ENCODE measurements around the gene TSTD1.

The TSTD1 gene

DNA sequence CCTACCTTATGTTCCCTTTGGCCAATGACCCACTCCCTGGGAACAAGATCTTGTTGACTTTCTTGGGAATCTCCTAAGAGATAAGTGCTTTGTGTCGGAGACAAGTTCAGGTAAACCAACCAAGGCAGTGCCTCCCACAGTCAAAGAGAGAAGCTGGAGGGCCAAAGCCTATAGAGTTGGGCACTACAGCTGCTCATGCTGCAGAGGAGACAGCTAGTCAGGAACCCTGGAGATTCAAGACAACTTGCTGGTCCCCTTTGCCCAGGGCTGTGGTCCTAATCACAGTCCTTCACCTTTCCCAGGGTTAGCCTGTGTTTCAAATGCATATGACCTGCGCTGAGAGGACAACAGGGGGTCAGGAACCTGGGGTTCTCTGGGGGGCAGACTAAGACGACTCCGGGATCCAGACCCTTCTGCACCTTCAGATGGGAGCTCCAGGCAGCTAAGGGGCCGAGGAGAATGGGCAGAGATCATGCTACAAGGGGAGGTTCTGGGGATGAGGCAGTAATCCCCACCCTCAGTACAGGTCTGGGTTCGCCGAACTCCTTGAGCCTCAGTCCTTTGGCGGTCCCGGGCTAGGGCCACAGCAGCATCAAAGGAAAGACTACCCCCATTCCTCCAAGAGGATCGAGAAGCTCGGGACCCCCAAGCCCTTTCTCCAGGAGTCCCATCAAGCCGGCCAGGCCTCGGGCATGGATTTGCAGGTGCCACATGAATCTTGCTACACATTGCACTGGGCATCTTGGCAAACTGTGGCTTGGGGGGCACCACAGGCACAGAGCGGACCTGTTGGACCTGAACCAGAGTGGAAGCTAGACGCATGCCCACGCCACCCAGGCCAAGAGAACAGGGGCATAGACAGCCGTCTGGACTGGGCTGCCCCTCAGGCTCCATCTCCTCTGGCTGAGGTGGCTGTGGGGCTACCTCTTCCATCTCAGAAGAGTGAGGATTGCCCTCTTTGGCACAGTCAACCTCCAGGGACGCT, 9.0 kb upstream of the TSTD1 start:
- Histone ChIP-seq H4K20me1 (ENCODE audit: insufficient read depth, low read length) (no peaks in the 10 kb centered on the region), H3K36me3 (ENCODE audit: insufficient read depth, low read length) (peaks cover 56% of the 10 kb centered on the region), H3K4me2 (ENCODE audit: insufficient read depth, low read length) (no peak overlapping the region), H3K27ac (ENCODE audit: low read length) (no peak overlapping the region), H3K9ac (ENCODE audit: low read depth, low read length) (no peak overlapping the region), H3K79me2 (ENCODE audit: insufficient read depth, low read length) (peaks cover 35% of the 10 kb centered on the region), H3K9me3 (ENCODE audit: insufficient read depth, low read length, severe bottlenecking) (no peaks in the 10 kb centered on the region), H3K4me1 (ENCODE audit: insufficient read depth, low read length) (peaks cover 31% of the 10 kb centered on the region), H2AFZ (ENCODE audit: low read depth, low read length) (no peak overlapping the region), H3K27me3 (ENCODE audit: insufficient read depth, low read length, poor library complexity) (no peaks in the 10 kb centered on the region), H3K4me3 (ENCODE audit: low read depth in 1 of 2, low read length in 2 of 2) (no peak overlapping the region)
- no peak for DNase-seq
- ATAC-seq (ENCODE audit: insufficient read depth, low read depth) = no peak
- no peak for TF ChIP-seq EZH2 (IDR thresholded peaks at IDR 0.05; ENCODE audit: borderline replicate concordance, low read depth, low read length, severe bottlenecking)
- TF ChIP-seq, protein P1, sequence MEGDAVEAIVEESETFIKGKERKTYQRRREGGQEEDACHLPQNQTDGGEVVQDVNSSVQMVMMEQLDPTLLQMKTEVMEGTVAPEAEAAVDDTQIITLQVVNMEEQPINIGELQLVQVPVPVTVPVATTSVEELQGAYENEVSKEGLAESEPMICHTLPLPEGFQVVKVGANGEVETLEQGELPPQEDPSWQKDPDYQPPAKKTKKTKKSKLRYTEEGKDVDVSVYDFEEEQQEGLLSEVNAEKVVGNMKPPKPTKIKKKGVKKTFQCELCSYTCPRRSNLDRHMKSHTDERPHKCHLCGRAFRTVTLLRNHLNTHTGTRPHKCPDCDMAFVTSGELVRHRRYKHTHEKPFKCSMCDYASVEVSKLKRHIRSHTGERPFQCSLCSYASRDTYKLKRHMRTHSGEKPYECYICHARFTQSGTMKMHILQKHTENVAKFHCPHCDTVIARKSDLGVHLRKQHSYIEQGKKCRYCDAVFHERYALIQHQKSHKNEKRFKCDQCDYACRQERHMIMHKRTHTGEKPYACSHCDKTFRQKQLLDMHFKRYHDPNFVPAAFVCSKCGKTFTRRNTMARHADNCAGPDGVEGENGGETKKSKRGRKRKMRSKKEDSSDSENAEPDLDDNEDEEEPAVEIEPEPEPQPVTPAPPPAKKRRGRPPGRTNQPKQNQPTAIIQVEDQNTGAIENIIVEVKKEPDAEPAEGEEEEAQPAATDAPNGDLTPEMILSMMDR (IDR thresholded peaks at IDR 0.05; ENCODE audit: borderline replicate concordance, extremely low read depth, low read length, poor library complexity, severe bottlenecking) = no peak

DNA sequence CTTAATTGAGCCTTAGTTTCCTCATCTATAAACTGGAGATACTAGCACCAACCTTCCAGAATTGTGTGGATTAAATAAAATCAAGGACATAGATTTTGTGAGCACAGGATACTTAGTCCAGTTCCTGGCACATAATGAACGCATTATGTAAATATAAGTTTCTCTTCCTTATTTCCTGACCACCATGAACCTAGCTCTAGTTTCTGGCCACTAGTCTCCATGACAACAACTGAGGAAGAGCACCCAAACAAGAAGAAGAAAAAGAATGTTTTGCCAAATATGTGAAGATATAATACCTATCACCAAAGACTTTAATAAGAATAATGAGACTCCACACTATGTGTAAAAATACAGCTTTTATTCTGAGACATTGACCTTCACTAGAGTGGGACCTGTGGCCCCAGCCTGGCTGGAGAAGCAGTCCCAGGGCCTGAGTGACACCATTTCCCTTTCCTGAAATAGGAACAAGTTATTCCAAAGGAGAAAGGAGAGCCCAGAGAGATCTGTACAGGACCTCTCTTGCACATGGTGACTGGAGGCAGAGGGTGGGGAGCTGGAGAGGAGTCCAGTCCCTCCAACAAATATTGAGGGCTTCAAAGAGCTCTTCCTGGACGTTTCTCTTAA, 8.0 kb upstream of the TSTD1 start:
- Histone ChIP-seq H3K27me3 (ENCODE audit: insufficient read depth, low read length, poor library complexity) (no peaks in the 10 kb centered on the region), H4K20me1 (ENCODE audit: insufficient read depth, low read length) (no peaks in the 10 kb centered on the region), H3K4me2 (ENCODE audit: insufficient read depth, low read length) (peak overlapping the region; percentile 79), H3K4me3 (ENCODE audit: low read depth in 1 of 2, low read length in 2 of 2) (peak overlapping the region; percentile 75 to 92; a peak in 3 of 4 replicates), H3K4me1 (ENCODE audit: insufficient read depth, low read length) (peaks cover 41% of the 10 kb centered on the region), H3K36me3 (ENCODE audit: insufficient read depth, low read length) (peaks cover 58% of the 10 kb centered on the region), H3K79me2 (ENCODE audit: insufficient read depth, low read length) (peaks cover 45% of the 10 kb centered on the region), H3K27ac (ENCODE audit: low read length) (peak overlapping the region; percentile 99), H3K9ac (ENCODE audit: low read depth, low read length) (peak overlapping the region; percentile 93), H3K9me3 (ENCODE audit: insufficient read depth, low read length, severe bottlenecking) (no peaks in the 10 kb centered on the region), H2AFZ (ENCODE audit: low read depth, low read length) (peak overlapping the region; percentile 90)
- no peak for ATAC-seq (ENCODE audit: insufficient read depth, low read depth)
- TF ChIP-seq EZH2 (IDR thresholded peaks at IDR 0.05; ENCODE audit: borderline replicate concordance, low read depth, low read length, severe bottlenecking) = no peak
- TF ChIP-seq, protein P1 (IDR thresholded peaks at IDR 0.05; ENCODE audit: borderline replicate concordance, extremely low read depth, low read length, poor library complexity, severe bottlenecking) = no peak
- no peak for DNase-seq

DNA sequence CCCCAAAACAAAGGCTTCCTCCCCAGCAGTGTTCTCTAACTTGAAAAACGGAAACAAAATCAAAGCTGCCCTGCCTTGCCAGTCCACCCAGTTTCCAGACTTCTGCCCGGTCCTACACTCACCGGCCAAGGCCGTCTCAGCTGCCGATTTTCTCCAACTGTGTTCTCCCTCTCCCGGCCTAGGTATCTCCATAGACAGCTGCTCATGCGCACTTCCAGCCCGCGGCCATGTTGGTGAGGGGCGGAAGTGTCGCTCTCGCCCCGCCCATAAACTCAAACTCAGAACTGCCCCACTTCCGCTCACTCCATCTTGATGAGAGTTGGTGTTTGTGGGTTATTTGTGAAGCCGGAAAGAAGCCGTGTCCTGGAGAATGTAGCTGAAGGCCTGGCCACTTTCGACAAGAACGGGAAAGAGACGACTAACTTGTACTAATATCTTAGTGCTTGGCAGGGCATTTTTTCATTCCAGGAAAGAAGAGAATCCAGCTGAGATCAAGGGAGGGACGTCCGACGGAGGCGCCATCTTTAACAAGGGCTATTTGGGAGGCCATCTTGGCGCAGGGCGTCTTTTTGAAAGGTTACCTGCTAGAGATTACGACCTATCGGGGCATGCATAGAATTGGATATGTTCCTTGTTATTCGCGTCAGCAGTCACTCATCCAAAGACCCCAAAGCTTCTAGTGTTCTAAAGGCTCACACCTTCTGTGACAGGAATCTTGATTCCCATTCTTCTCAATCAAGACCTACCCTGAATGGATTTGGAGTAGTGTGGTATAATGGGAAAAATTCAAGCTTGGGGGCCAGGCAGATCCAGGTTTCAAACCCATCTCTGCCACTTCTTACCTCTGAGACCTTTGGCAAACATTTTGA, 7.2 kb upstream of the TSTD1 start, which contains the start of gene USF1:
Gene USF1, minus strand, starts transcription at position 242 of the 869 bp plus-strand sequence. CDS start 2,702 bp downstream, outside the sequence.
- Histone ChIP-seq H3K4me2 (ENCODE audit: insufficient read depth, low read length) (peak within 1 kb of the TSS; percentile 79), H3K79me2 (ENCODE audit: insufficient read depth, low read length) (peaks cover 48% of the 10 kb centered on the region), H3K36me3 (ENCODE audit: insufficient read depth, low read length) (peaks cover 58% of the 10 kb centered on the region), H3K27me3 (ENCODE audit: insufficient read depth, low read length, poor library complexity) (no peaks in the 10 kb centered on the region), H3K4me1 (ENCODE audit: insufficient read depth, low read length) (peaks cover 44% of the 10 kb centered on the region), H2AFZ (ENCODE audit: low read depth, low read length) (peak within 1 kb of the TSS; percentile 90), H3K4me3 (ENCODE audit: low read depth in 1 of 2, low read length in 2 of 2) (peak within 1 kb of the TSS; percentile 75 to 92), H4K20me1 (ENCODE audit: insufficient read depth, low read length) (no peaks in the 10 kb centered on the region), H3K27ac (ENCODE audit: low read length) (peak within 1 kb of the TSS; percentile 99), H3K9ac (ENCODE audit: low read depth, low read length) (peak within 1 kb of the TSS; percentile 93), H3K9me3 (ENCODE audit: insufficient read depth, low read length, severe bottlenecking) (no peaks in the 10 kb centered on the region)
- ATAC-seq (ENCODE audit: insufficient read depth, low read depth) (peak; percentile 78), DNase-seq (peak; percentile 96)
- no peak for TF ChIP-seq EZH2 (IDR thresholded peaks at IDR 0.05; ENCODE audit: borderline replicate concordance, low read depth, low read length, severe bottlenecking)
- TF ChIP-seq, protein P1 (IDR thresholded peaks at IDR 0.05; ENCODE audit: borderline replicate concordance, extremely low read depth, low read length, poor library complexity, severe bottlenecking) = no peak

Data from DND-41 (cell line).